H4 (cell line): ENCODE data around the gene CLSTN3. TPM values are rescaled to one million over a fixed set of nuclear protein-coding genes. Genes with fewer than 3 reads are reported as not detected.
"Not testable (repeated sequence)": the region's sequence is repeated elsewhere in the genome, so short reads cannot be mapped to it uniquely, and the experiment has no call there.

Experiments used
- DNase-seq: peaks from one replicate; pipeline ENCODE4 v3.0.0-alpha.2; 2015; ENCODE audit warnings: low spot score
- total RNA-seq: library from RNA; depleted of rRNA; stranded (reverse); fragments of >200 nt; shearing (Covaris generic); gene quantifications from 2 replicates; pipeline ENCODE4 v1.2.3, GENCODE V29; 2014

The CLSTN3 gene
- total RNA-seq, 1 experiment from 2014 or later = 40.1 TPM

- no peak for DNase-seq
Measured at GRCh38 chr12:7150356-7150755, 20.2 kb downstream of the CLSTN3 start.

DNA sequence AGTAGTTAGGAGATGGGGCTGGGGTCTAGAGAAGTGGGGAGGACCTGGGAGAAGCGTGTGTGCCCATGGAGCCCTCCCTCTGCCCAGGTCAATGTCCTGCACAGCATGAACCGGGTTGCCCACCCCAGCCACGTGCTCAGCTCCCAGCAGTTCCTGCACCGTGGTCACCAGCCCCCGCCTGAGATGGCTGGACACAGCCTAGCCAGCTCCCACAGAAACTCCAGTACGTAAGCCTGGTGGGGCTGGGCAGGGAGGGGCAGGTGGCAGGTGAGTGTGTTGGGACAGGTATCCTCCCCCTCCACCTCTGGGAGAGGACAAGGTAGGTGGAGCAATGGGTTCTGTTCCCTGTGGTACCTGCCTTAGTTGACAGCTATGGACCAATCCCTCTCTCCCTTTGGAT is 20.7 kb downstream of the CLSTN3 start:
- no peak for DNase-seq

- DNase-seq = no peak
Measured at GRCh38 chr12:7151532-7151931, 21.4 kb downstream of the CLSTN3 start.

DNA sequence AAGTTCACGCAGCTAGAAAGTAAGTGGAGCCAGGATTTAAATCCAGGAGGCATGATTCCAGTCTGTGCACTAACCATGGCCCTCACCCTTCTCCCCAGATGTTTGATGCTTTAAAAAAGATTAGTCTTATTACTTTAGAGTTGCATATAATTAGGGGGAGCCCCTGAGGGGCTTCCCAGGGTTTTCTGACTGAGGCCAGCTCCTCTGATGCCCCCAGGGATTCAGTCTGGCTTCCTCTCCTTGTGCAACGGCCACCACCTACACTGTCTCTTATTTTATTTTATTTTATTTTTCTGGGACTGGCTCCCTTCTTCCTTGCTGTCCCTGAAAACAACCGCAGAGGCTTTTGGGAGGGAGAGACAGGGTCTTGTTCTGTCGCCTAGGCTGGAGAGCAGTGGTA is 22.6 kb downstream of the CLSTN3 start:
- no peak for DNase-seq

DNA sequence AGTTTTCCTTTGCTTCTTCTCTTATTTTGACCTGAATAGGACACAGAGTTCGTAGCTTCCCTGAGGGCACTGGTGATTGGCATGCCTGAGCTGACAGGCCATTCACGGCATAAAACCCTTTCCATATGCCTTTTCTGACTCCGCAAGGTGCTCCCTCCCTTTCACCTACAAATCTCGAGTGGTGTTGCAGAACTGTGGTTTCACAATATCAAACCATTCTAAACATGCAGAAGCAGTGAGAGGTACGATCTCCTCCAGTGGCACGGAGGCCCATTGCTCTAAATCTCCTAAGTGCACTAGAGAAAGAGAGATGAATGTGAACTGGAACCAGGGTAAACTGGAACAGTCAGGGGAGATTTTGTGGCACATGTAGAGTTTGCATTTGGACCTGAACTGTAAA is 23.9 kb downstream of the CLSTN3 start:
- DNase-seq = no peak

GRCh38 chr12:7154901-7155470 is 24.8 kb downstream of the CLSTN3 start:
- no peak for DNase-seq

GRCh38 chr12:7155471-7156034 is 25.4 kb downstream of the CLSTN3 start:
- DNase-seq = no peak

GRCh38 chr12:7156259-7157197 is 26.4 kb downstream of the CLSTN3 start:
- no peak for DNase-seq

GRCh38 chr12:7157391-7157790 is 27.2 kb downstream of the CLSTN3 start:
- no peak for DNase-seq

GRCh38 chr12:7158781-7159609 is 28.8 kb downstream of the CLSTN3 start:
- peak; percentile 3 for DNase-seq

GRCh38 chr12:7160183-7160582 is 30.0 kb downstream of the CLSTN3 start:
- peak; percentile 8 for DNase-seq

DNA sequence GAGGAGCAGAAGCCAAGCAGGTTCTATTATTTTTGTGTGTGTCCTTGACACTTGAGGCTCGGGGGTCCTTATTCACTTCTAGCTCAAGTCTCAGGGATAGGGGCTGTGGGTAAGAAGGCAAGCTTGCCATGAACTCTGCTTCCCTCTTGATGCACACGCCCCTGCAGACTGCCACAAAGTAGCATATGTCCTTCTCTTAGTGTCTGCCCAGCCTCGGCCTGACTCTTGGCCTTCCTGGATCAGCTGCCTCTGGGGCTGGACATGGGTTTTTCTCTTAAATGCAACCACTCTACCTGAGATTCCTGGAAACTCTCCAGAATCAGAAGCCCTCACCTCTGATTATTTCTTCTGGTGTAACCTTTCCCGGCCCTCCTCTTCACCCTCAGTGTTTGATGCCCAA is 31.2 kb downstream of the CLSTN3 start:
- no peak for DNase-seq

DNA sequence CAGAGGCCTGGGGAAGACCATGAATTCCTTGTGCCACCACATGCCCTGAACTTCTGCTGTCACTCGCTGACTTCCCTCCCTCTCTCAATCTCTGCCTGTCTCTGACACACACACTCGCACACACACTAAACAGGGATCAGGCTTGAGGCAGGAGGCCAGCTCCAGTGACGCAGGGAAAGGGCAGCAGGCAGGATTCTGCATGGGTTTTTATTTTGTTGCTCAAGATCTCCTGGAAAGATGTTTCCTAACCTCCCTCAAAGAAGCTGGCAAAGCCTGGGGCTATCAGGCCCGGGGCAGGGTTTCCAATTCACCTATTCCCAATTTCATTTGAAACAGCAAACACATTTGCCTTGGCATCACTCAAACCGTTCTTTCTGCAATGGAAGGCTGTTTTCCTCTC is 31.6 kb downstream of the CLSTN3 start:
- DNase-seq = no peak

GRCh38 chr12:7162691-7163114 is 32.5 kb downstream of the CLSTN3 start:
- DNase-seq = no peak

DNA sequence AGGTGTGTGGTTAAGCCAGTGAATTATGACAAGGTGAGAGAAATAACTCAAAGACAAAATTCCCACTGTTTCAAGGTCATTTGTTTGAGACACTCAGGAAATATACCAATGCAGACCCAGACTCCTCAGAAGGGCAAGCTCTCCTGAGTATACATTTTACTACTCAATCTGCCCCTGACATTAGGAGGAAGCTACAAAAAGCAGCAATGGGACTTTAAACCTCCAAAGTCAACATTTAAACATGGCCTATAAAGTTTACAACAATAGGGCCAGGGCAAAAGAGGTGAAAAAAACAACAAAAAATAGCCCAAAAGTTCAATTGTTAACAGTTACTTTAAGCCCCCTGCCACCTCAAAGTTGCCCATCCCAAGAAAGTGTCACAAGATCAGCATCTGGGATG is 39.8 kb downstream of the CLSTN3 start:
- no peak for DNase-seq

DNA sequence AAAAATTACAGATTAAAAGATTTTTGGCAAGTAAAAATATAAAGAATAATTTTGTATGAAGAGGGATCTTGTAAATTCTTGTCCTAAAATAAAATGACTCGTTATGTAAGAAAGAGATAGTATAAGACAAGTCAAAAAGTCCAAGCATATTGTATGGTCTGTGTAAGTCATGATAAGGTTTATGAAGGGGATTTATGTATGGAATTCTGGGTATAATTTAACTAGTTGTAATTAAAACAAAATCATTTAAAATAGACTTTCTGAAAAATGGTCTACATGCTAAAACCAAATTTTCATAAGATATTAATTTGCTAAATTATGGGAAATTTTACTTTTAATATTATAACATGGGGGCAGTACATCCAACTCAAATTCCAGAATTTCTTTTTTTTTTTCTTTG is 41.7 kb downstream of the CLSTN3 start:
- no peak for DNase-seq

- DNase-seq = no peak
Measured at GRCh38 chr12:7175493-7175892, 45.3 kb downstream of the CLSTN3 start.

DNA sequence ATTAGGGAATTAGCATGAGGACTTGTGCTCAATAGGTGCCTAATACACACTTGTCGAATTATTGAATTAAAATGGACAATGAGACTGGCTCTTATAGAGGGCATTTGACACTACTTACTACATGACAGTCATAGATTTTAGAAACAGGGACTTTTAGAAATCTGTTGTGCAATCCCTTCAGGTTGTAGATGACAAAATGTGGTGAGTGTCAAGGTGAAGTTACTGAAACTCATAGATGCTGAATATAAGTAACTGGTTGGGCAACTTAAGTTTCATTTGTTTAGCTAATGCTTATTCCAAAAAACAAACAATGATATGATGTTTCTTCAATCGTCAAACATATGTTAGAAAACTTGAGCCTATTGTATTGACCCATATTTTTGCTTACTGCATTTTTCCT is 46.4 kb downstream of the CLSTN3 start:
- DNase-seq = no peak

DNA sequence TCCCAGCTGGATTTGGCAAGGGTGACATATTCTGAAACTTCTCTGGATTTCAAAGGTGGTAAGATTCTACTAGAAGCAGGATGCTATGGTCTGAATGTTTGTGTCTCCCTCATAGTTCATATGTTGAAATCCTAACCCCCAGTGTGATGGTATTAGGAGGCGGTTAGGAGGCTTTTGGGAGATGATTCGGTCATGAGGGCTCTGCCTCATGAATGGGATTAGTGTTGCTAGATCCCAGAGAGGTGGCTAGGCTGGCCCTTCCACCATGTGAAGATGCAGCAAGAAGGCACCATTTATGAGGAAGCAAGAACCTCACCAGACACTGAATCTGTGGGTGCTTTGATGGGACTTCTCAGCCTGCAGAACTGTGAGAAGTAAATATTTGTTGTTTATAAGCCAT is 48.3 kb downstream of the CLSTN3 start:
- DNase-seq = no peak

DNA sequence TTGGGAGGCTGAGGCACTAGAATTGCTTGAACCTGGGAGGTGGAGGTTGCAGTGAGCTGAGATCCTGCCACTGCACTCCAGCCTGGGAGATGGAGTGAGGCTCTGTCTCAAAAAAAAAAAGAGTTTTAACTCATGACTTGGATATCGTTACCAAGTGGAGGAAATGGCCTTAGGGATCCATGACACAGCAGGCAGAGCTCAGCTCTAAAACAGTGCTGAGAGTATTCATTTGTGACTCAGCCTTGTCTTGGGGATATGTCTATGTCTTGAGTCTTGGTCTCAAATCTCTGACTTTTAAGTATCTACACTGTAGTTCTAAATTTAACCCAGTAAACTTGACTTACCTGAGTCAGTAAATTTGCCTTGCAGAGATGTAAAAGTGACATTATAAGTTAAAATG is 50.5 kb downstream of the CLSTN3 start:
- no peak for DNase-seq

DNA sequence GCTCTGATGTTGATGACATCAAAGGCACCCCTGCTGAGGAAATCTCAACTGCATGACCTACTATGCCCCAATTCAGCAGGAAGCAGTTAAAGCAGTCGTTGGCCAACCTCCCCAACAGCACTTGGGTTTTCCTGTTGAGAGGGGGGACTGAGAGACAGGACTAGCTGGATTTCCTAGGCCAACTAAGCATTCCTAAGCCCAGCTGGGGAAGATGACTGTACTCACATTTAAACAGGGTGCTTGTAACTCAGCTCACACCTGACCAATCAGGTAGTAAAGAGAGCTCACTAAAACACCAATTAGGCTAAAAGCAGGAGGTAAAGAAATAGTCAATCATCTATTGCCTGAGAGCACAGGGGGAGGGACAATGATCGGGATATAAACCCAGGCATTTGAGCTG is 55.9 kb downstream of the CLSTN3 start:
- DNase-seq = not testable (repeated sequence)
